ENCODE data around the gene REEP3. TPM values are rescaled to one million over a fixed set of nuclear protein-coding genes. Genes with fewer than 3 reads are reported as not detected.
"Not testable (repeated sequence)": the region's sequence is repeated elsewhere in the genome, so short reads cannot be mapped to it uniquely, and the experiment has no call there.

Gene REEP3
- total RNA-seq, 3 donors from 2014 or later (not counting 1 experiment from before 2014, with no cell fraction given): 4.6 to 10.2 (median 8.3) TPM

DNA sequence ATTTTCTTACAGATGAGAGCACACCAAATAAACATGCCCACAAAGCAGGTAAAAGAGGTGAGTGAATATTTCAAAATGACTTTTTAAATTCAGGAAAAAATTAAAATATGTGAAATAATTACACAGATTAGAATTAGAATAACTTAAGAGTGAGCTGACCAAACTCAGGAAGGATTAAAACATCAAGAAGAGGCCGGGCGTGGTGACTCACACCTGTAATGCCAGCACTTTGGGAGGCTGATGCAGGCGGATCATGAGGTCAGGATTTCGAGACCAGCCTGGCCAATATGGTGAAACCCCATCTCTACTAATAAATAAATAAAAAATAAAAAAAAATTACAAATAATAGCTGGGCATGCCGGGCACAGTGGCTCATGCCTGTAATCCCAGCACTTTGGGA, 140.1 kb downstream of the REEP3 start:
- intact Hi-C loops (cut with micrococcal nuclease): no loop called here
- Histone ChIP-seq H3K27me3 (ENCODE audit: control insufficient read depth, insufficient read depth, low read length) (no peaks in the 10 kb centered on the region), H3K27ac (ENCODE audit: low read length) (no peak overlapping the region), H3K36me3 (ENCODE audit: control insufficient read depth, insufficient read depth, low read length) (no peaks in the 10 kb centered on the region), H3K4me1 (ENCODE audit: control insufficient read depth, insufficient read depth, low read length) (no peaks in the 10 kb centered on the region), H3K9me3 (ENCODE audit: control insufficient read depth, insufficient read depth, low read length) (no peaks in the 10 kb centered on the region), H3K4me3 (ENCODE audit: low read length) (no peak overlapping the region)
- DNase-seq (no peak), ATAC-seq (no peak)
- TF ChIP-seq CTCF (IDR thresholded peaks at IDR 0.05): no peak
- WGBS (ENCODE audit: insufficient coverage): 100% methylated on average over 3 of the region's 5 CpGs
- no peak overlapping the region for H3K4me3 Mint-ChIP-seq
- no peak overlapping the region for H3K27ac Mint-ChIP-seq
- H3K27me3 Mint-ChIP-seq (ENCODE audit: low read depth in 2 of 2): peaks cover 0 to 2% of the 10 kb centered on the region in 2 donors
- H3K4me1 Mint-ChIP-seq: no peaks in the 10 kb centered on the region
- H3K36me3 Mint-ChIP-seq: no peaks in the 10 kb centered on the region
- H3K9me3 Mint-ChIP-seq: no peaks in the 10 kb centered on the region

DNA sequence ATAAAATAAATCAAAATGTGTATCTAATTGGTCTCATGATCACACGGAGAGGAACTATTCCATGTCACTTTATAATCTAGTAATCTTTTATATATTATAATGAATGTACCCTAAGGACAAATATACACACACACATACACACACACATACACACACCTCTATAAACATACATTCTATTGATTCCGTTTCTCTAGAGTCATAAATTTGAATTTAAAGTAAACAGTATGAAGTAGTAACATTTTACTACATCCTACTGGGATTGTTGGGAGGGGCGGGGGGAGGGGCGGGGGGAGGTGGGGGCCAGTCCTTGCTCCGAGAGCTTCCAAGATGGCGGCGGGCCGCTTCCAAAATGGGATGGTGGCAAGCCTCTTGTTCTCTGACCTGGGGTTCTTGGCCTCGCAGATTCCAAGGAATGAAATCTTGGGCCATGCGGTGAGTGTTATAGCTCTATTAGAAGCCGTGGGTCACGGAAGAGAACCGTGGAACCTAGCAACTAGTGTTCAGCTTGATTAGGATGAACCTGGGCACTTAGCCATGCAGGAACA, 143.2 kb downstream of the REEP3 start:
- H3K27ac Mint-ChIP-seq: no peak overlapping the region
- H3K4me3 Mint-ChIP-seq: no peak overlapping the region
- ATAC-seq (no peak), DNase-seq (no peak)
- H3K27me3 Mint-ChIP-seq (ENCODE audit: low read depth in 2 of 2): peaks cover 0 to 2% of the 10 kb centered on the region in 2 donors
- H3K4me1 ChIP-seq (ENCODE audit: control insufficient read depth, insufficient read depth, low read length): no peaks in the 10 kb centered on the region
- TF ChIP-seq CTCF (IDR thresholded peaks at IDR 0.05): no peak
- no peak overlapping the region for H3K27ac ChIP-seq (ENCODE audit: low read length)
- H3K9me3 ChIP-seq (ENCODE audit: control insufficient read depth, insufficient read depth, low read length): no peaks in the 10 kb centered on the region
- H3K4me3 ChIP-seq (ENCODE audit: low read length): no peak overlapping the region
- H3K36me3 ChIP-seq (ENCODE audit: control insufficient read depth, insufficient read depth, low read length): no peaks in the 10 kb centered on the region
- intact Hi-C loops (cut with micrococcal nuclease): no loop called here
- H3K27me3 ChIP-seq (ENCODE audit: control insufficient read depth, insufficient read depth, low read length): no peaks in the 10 kb centered on the region
- H3K9me3 Mint-ChIP-seq: no peaks in the 10 kb centered on the region
- H3K36me3 Mint-ChIP-seq: no peaks in the 10 kb centered on the region
- no peaks in the 10 kb centered on the region for H3K4me1 Mint-ChIP-seq
- WGBS (ENCODE audit: insufficient coverage): 96% methylated on average over 10 of the region's 13 CpGs

- H3K4me1 ChIP-seq (ENCODE audit: control insufficient read depth, insufficient read depth, low read length); H3K27ac ChIP-seq (ENCODE audit: low read length); DNase-seq; H3K27me3 ChIP-seq (ENCODE audit: control insufficient read depth, insufficient read depth, low read length); H3K27me3 Mint-ChIP-seq (ENCODE audit: low read depth in 2 of 2); intact Hi-C loops (cut with micrococcal nuclease); H3K9me3 ChIP-seq (ENCODE audit: control insufficient read depth, insufficient read depth, low read length); H3K4me3 ChIP-seq (ENCODE audit: low read length); H3K36me3 ChIP-seq (ENCODE audit: control insufficient read depth, insufficient read depth, low read length); H3K36me3 Mint-ChIP-seq; H3K27ac Mint-ChIP-seq; H3K4me3 Mint-ChIP-seq; H3K9me3 Mint-ChIP-seq; H3K4me1 Mint-ChIP-seq; ATAC-seq: not testable (repeated sequence)
- 93% methylated on average over 9 of the region's 10 CpGs for WGBS (ENCODE audit: insufficient coverage)
Observed at GRCh38 chr10:63665006-63665580, 143.9 kb downstream of the REEP3 start.

GRCh38 chr10:63665670-63666134, 144.5 kb downstream of the REEP3 start:
- intact Hi-C loops (cut with micrococcal nuclease): no loop called here
- DNase-seq (no peak), ATAC-seq (no peak)
- H3K4me1 Mint-ChIP-seq: no peaks in the 10 kb centered on the region
- 88% methylated on average over 4 of the region's 4 CpGs for WGBS (ENCODE audit: insufficient coverage)
- H3K9me3 Mint-ChIP-seq: no peaks in the 10 kb centered on the region
- no peaks in the 10 kb centered on the region for H3K27me3 Mint-ChIP-seq (ENCODE audit: low read depth in 2 of 2)
- no peak overlapping the region for H3K27ac ChIP-seq (ENCODE audit: low read length)
- no peaks in the 10 kb centered on the region for H3K9me3 ChIP-seq (ENCODE audit: control insufficient read depth, insufficient read depth, low read length)
- no peak overlapping the region for H3K4me3 Mint-ChIP-seq
- no peak for TF ChIP-seq CTCF (IDR thresholded peaks at IDR 0.05)
- no peaks in the 10 kb centered on the region for H3K36me3 ChIP-seq (ENCODE audit: control insufficient read depth, insufficient read depth, low read length)
- no peak overlapping the region for H3K4me3 ChIP-seq (ENCODE audit: low read length)
- H3K27me3 ChIP-seq (ENCODE audit: control insufficient read depth, insufficient read depth, low read length): no peaks in the 10 kb centered on the region
- H3K36me3 Mint-ChIP-seq: no peaks in the 10 kb centered on the region
- no peak overlapping the region for H3K27ac Mint-ChIP-seq
- no peaks in the 10 kb centered on the region for H3K4me1 ChIP-seq (ENCODE audit: control insufficient read depth, insufficient read depth, low read length)
